Medulla oblongata (tissue), 1 donor: ENCODE measurements around the gene TTLL7.

Source experiments
- DNase-seq: peaks from one replicate; pipeline ENCODE4 v3.0.0-alpha.2; 2015; ENCODE audit errors: extremely low spot score

The TTLL7 gene

GRCh38 chr1:83998498-83999315, at the start of gene TTLL7:
TSS of gene TTLL7 (minus strand) at chr1:83999132. CDS start at chr1:83952211, 46,921 bp downstream.
- DNase-seq = peak; percentile 81

GRCh38 chr1:84042461-84042860, 43.5 kb upstream of the TTLL7 start:
- DNase-seq = no peak

- DNase-seq = no peak
Observed at GRCh38 chr1:84037758-84038611, 39.1 kb upstream of the TTLL7 start.

GRCh38 chr1:84031802-84032327, 32.9 kb upstream of the TTLL7 start:
- no peak for DNase-seq

- no peak for DNase-seq
Observed at GRCh38 chr1:84027368-84027767, 28.4 kb upstream of the TTLL7 start.

- DNase-seq = no peak
Observed at GRCh38 chr1:84025966-84026365, 27.0 kb upstream of the TTLL7 start.

- no peak for DNase-seq
Observed at GRCh38 chr1:84021822-84022221, 22.9 kb upstream of the TTLL7 start.

GRCh38 chr1:84020151-84020550, 21.2 kb upstream of the TTLL7 start:
- no peak for DNase-seq

GRCh38 chr1:84019217-84019616, 20.3 kb upstream of the TTLL7 start:
- no peak for DNase-seq

- no peak for DNase-seq
Observed at GRCh38 chr1:84013708-84014107, 14.8 kb upstream of the TTLL7 start.

GRCh38 chr1:84012018-84012417, 13.1 kb upstream of the TTLL7 start:
- no peak for DNase-seq

GRCh38 chr1:84010136-84010535, 11.2 kb upstream of the TTLL7 start:
- no peak for DNase-seq

- DNase-seq = no peak
Observed at GRCh38 chr1:84008631-84009030, 9.7 kb upstream of the TTLL7 start.

GRCh38 chr1:84006591-84006990, 7.7 kb upstream of the TTLL7 start:
- no peak for DNase-seq

GRCh38 chr1:84001501-84001900, 2.6 kb upstream of the TTLL7 start:
- DNase-seq = peak; percentile 7

GRCh38 chr1:84000954-84001495, 2.1 kb upstream of the TTLL7 start:
- DNase-seq = peak; percentile 37

- DNase-seq = peak; percentile 17
Observed at GRCh38 chr1:84000196-84000885, 1.4 kb upstream of the TTLL7 start.

- DNase-seq = peak; percentile 85
Observed at GRCh38 chr1:83999316-83999819, 436 bp upstream of the TTLL7 start.

GRCh38 chr1:83998205-83998497, 781 bp downstream of the TTLL7 start:
- DNase-seq = no peak

GRCh38 chr1:83997631-83998030, 1.3 kb downstream of the TTLL7 start:
- DNase-seq = peak; percentile 8

GRCh38 chr1:83996621-83997020, 2.3 kb downstream of the TTLL7 start:
- peak; percentile 5 for DNase-seq

GRCh38 chr1:83996191-83996590, 2.7 kb downstream of the TTLL7 start:
- peak; percentile 11 for DNase-seq
